Peyer's patch (tissue), 4 donors: ENCODE measurements around the gene CCDC197. TPM values are rescaled to one million over a fixed set of nuclear protein-coding genes. Genes with fewer than 3 reads are reported as not detected.

Experiments used
- DNase-seq, 3 donors: peaks; one replicate each; pipeline ENCODE4 v3.0.0-alpha.2; 2017 to 2019
- H3K27ac ChIP-seq, 4 donors: fragments of 200-600 bp; sonication (generic); one replicate each; pipeline ENCODE4 v1.5.1; 2016 to 2019
- H3K27me3 ChIP-seq, 2 donors: fragments of 200-600 bp; sonication (generic); one replicate each; pipeline ENCODE4 v1.5.1; 2019
- H3K36me3 ChIP-seq, 3 donors: fragments of 200-600 bp; sonication (generic); one replicate each; pipeline ENCODE4 v1.5.1; 2016 to 2019
- H3K4me1 ChIP-seq, 4 donors: fragments of 200-600 bp; sonication (generic); one replicate each; pipeline ENCODE4 v1.5.1; 2016 to 2019
- H3K4me3 ChIP-seq, 4 donors: fragments of 200-600 bp; sonication (generic); 1 replicate in 3 of 4; 2 replicates in 1 of 4; pipeline ENCODE4 v1.5.1; 2016 to 2019; ENCODE audit warnings: mild to moderate bottlenecking in 1 of 4
- H3K9me3 ChIP-seq, 4 donors: fragments of 200-600 bp; sonication (generic); one replicate each; pipeline ENCODE4 v1.5.1; 2016 to 2019; ENCODE audit warnings: mild to moderate bottlenecking in 1 of 4
- POLR2A ChIP-seq, 2 donors: fragments of 450-650 bp; IDR thresholded peaks; one replicate each; pipeline ENCODE4 v1.5.1; 2017; ENCODE audit warnings: antibody characterized with exemption in 2 of 2, mild to moderate bottlenecking in 2 of 2, moderate library complexity in 2 of 2
- total RNA-seq, 4 donors: library from RNA; depleted of rRNA; stranded (reverse); fragments of >200 nt; gene quantifications; one replicate each; pipeline ENCODE4 v1.1.0, GENCODE V29; 2016
- TF ChIP-seq, protein P1 (sequence below), 6 experiments: fragments of 450-650 bp in 4 of 6; fragments of 200-600 bp in 2 of 6; sonication (generic) in 1 of 6; IDR thresholded peaks; one replicate each; pipeline ENCODE4 v1.5.1; 2017 to 2019; ENCODE audit warnings: antibody characterized with exemption in 6 of 6, mild to moderate bottlenecking in 3 of 6, moderate library complexity in 1 of 6

CCDC197 gene
- total RNA-seq, 4 donors from 2014 or later: not detected

DNA sequence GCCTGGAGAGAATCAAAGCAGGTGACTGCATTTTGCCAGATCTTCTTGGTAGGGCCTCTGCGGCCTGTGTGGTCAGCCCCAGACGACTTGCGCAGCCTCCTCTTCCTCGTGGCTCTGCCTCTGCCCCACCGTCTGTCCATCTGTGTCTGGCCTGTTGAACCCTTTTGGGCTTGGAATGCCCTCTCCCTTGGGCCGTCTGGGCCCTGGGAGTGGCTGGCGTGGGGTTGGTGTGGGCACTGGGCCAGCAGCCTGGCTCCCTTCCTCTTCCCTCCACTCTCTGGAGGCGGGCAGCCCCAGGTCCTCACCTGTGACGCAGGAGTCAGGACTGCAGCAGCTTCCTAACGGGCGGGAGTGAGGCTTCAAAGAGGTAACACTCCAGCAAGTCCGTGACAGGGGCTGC lies 9.7 kb upstream of the CCDC197 start:
- no peak overlapping the region for H3K4me3 ChIP-seq
- DNase-seq: no peak

DNA sequence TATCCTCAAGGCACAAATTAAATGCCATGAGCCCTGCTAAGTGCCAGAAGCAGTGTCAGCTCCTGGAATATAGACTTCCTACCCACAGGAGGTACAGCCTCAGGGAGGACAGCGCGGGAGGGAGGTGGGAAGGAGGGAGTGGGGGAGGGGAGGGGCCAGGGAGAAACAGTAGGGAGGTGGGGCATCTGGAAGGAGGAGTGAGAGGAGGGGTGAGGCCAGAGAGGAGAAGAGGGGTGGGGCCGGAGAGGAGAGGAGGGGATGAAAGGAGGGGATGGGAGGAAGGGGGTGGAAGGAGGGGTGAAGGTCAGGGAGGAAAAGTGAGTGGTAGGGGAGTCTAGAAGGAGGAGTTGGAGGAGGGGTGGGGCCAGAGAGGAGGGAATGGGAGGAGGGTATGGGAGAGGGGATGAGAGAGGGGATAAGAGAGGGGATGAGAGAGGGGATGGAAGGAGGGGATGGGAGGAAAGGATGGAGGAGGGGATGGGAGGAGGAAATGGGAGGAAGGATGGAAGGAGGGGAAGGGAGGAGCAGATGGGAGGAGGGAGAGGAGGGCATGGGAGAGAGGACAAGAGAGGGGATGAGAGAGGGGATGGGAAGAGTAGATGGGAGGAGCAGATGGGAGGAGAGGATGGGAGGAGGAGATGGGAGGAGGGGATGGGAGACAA lies 9.2 kb upstream of the CCDC197 start:
- no peaks in the 10 kb centered on the region for H3K36me3 ChIP-seq
- H3K4me3 ChIP-seq: no peak overlapping the region
- no peaks in the 10 kb centered on the region for H3K27me3 ChIP-seq
- H3K4me1 ChIP-seq: no peaks in the 10 kb centered on the region
- TF ChIP-seq, protein P1, sequence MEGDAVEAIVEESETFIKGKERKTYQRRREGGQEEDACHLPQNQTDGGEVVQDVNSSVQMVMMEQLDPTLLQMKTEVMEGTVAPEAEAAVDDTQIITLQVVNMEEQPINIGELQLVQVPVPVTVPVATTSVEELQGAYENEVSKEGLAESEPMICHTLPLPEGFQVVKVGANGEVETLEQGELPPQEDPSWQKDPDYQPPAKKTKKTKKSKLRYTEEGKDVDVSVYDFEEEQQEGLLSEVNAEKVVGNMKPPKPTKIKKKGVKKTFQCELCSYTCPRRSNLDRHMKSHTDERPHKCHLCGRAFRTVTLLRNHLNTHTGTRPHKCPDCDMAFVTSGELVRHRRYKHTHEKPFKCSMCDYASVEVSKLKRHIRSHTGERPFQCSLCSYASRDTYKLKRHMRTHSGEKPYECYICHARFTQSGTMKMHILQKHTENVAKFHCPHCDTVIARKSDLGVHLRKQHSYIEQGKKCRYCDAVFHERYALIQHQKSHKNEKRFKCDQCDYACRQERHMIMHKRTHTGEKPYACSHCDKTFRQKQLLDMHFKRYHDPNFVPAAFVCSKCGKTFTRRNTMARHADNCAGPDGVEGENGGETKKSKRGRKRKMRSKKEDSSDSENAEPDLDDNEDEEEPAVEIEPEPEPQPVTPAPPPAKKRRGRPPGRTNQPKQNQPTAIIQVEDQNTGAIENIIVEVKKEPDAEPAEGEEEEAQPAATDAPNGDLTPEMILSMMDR (IDR thresholded peaks at IDR 0.05): no peak
- TF ChIP-seq POLR2A (IDR thresholded peaks at IDR 0.05): no peak
- no peak overlapping the region for H3K27ac ChIP-seq
- H3K9me3 ChIP-seq: no peaks in the 10 kb centered on the region
- DNase-seq: no peak

More for the DNA sequence above, 9.7 kb upstream of the CCDC197 start:
- Histone ChIP-seq H3K36me3 (no peaks in the 10 kb centered on the region), H3K4me1 (no peaks in the 10 kb centered on the region), H3K27ac (no peak overlapping the region), H3K9me3 (no peaks in the 10 kb centered on the region), H3K27me3 (no peaks in the 10 kb centered on the region)
- no peak for TF ChIP-seq POLR2A (IDR thresholded peaks at IDR 0.05)

DNA sequence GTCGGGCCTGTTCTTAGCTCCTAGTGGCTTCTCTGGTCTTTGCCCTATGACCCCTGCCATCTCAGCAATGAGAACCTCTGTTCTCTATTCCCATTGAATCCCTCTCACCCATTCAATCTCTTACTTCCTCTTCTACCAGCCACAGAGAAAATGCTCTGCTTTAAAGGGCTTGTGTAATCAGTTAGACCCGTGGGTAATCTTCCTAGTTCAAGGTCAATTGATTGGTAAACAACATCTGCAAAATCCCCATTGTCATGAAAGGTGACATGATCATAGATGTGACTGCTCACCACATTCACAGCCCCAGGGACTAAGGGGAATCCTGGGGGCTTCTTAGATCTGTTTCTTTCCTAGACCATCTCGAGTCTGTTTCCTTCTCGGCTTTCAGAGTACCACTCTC lies 7.2 kb upstream of the CCDC197 start:
- Histone ChIP-seq H3K9me3 (no peaks in the 10 kb centered on the region), H3K4me1 (no peaks in the 10 kb centered on the region), H3K27me3 (no peaks in the 10 kb centered on the region), H3K36me3 (no peaks in the 10 kb centered on the region), H3K4me3 (no peak overlapping the region), H3K27ac (no peak overlapping the region)
- DNase-seq: no peak
- no peak for TF ChIP-seq POLR2A (IDR thresholded peaks at IDR 0.05)
- TF ChIP-seq, protein P1 (IDR thresholded peaks at IDR 0.05): no peak

DNA sequence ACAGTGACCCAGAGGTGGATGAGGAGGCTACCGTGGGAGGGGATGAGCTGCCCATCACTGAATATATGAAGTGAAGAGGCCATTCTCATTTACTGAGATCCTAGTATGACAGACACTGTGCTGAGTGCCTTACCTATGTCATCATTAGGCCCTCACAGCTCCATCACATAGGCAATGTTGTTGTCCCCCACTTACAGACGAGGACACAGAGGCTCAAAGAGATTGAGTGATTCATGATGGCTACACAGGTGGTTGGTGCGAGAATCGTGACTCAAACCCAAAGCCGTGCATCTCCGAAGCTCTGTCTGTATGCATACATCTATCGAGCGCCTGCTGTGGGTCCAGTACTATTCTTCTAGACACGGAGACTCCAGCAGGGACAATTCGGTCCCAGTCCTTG lies 5.9 kb upstream of the CCDC197 start:
- no peaks in the 10 kb centered on the region for H3K36me3 ChIP-seq
- H3K4me1 ChIP-seq: no peaks in the 10 kb centered on the region
- no peaks in the 10 kb centered on the region for H3K27me3 ChIP-seq
- no peak for TF ChIP-seq POLR2A (IDR thresholded peaks at IDR 0.05)
- TF ChIP-seq, protein P1 (IDR thresholded peaks at IDR 0.05): no peak
- no peaks in the 10 kb centered on the region for H3K9me3 ChIP-seq
- peak overlapping the region in 1 of 4 donors; percentile 42 for H3K27ac ChIP-seq
- DNase-seq: no peak
- no peak overlapping the region for H3K4me3 ChIP-seq

DNA sequence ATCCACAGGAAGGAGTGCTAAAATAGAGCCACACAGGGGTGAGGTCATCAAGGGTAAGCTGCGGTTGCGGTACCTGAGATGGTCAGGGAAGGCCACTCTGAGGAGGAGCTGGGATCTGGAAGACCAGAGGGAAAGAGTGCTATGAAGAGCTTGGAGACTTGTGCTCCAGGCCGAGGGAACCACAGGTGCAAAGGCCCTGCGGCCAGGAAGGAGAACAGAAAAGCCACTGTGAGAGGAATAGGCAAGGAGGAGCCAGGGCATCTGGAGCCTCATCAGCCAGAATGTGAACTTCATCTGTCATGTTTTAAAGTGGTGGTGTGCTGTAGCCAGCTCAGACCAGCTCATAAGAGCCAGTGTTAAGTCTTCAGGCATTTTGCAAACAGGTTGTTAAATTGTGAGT lies 5.5 kb upstream of the CCDC197 start:
- H3K9me3 ChIP-seq: no peaks in the 10 kb centered on the region
- peak overlapping the region in 1 of 4 donors; percentile 42 for H3K27ac ChIP-seq
- TF ChIP-seq POLR2A (IDR thresholded peaks at IDR 0.05): no peak
- TF ChIP-seq, protein P1 (IDR thresholded peaks at IDR 0.05): no peak
- DNase-seq: no peak
- no peaks in the 10 kb centered on the region for H3K27me3 ChIP-seq
- H3K4me3 ChIP-seq: no peak overlapping the region
- no peaks in the 10 kb centered on the region for H3K36me3 ChIP-seq
- H3K4me1 ChIP-seq: no peaks in the 10 kb centered on the region

DNA sequence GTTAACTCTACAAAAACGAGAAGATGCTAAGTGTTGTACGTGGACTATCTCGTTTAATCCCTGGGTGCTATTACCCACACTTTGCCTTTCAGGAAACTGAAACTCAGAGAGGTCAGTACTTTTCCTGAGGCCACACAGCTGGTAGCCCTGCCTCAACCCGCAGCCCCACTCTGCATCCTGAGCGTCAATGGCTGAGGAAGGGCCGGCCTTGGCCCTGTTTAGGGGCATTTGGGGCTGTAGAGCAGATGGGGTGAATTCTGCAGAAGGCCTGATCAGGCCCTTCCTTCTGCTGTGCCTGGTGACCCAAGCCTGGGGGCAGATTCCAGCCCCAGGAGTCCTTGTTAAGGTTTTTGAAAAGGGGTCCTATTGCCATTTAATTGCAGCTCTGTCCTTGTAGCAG lies 3.7 kb upstream of the CCDC197 start:
- TF ChIP-seq, protein P1 (IDR thresholded peaks at IDR 0.05): no peak
- TF ChIP-seq POLR2A (IDR thresholded peaks at IDR 0.05): no peak
- H3K4me1 ChIP-seq: no peaks in the 10 kb centered on the region
- H3K27ac ChIP-seq: peak overlapping the region in 1 of 4 donors; percentile 73
- no peak overlapping the region for H3K4me3 ChIP-seq
- H3K36me3 ChIP-seq: no peaks in the 10 kb centered on the region
- H3K9me3 ChIP-seq: no peaks in the 10 kb centered on the region
- no peak for DNase-seq
- no peaks in the 10 kb centered on the region for H3K27me3 ChIP-seq
